Hair follicular keratinocyte (primary cell): Measurements from ENCODE around the gene PNMA6E. TPM values are rescaled to one million over a fixed set of nuclear protein-coding genes. Genes with fewer than 3 reads are reported as not detected.

ENCODE experiments used
- total RNA-seq: library from RNA; depleted of rRNA; stranded (reverse); fragments of >200 nt; gene quantifications from 2 replicates; pipeline ENCODE4 v1.2.3, GENCODE V29; 2015

Gene PNMA6E
- not detected in 2 replicates for total RNA-seq

GRCh38 chrX:153401133-153401764 lies at the start of gene PNMA6E:
Gene PNMA6E (minus strand): TSS chrX:153401350. CDS start chrX:153398849, 2,501 bp downstream.

DNA sequence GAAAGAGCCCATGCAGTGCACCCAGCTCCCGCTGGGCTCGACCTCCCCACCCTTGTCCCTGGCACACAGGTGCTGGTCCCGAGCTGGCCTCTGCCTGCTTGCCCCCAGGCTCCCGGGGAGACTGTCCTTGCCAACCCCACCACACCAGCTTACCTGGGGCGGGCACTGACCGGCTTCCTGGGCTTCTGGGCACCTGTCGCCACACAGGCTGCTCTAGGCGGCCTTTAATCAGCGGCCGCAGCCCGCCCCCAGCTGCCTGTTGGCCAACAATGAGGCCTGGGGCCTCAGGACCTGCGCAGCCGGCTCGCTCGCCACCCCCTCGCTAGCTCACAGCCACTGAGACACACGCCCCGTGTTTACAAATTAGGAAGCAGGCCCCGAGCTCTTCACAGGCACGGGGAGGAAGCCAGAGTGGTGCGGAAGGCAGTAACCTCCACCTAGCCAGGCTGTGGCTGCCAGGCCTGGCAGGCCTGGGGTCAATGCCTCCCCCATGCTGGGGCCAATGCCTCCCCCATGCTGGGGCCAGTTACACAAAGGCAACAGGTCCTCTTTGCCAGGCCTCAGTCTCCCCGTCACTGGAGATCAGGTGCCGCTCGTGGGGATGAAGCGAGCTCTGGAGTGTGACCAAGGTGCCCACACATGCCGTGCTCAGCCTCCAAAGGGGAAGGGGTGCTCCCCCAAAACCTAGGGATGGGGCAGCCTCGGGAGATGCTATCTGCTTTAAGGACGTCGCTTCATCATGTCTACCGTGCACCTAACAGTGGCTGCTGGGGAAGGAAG lies 44.9 kb upstream of the PNMA6E start, which contains the start of gene TREX2:
Gene TREX2, minus strand, starts transcription at position 201 of the 780 bp plus-strand sequence. CDS start 626 bp downstream, outside the sequence.

DNA sequence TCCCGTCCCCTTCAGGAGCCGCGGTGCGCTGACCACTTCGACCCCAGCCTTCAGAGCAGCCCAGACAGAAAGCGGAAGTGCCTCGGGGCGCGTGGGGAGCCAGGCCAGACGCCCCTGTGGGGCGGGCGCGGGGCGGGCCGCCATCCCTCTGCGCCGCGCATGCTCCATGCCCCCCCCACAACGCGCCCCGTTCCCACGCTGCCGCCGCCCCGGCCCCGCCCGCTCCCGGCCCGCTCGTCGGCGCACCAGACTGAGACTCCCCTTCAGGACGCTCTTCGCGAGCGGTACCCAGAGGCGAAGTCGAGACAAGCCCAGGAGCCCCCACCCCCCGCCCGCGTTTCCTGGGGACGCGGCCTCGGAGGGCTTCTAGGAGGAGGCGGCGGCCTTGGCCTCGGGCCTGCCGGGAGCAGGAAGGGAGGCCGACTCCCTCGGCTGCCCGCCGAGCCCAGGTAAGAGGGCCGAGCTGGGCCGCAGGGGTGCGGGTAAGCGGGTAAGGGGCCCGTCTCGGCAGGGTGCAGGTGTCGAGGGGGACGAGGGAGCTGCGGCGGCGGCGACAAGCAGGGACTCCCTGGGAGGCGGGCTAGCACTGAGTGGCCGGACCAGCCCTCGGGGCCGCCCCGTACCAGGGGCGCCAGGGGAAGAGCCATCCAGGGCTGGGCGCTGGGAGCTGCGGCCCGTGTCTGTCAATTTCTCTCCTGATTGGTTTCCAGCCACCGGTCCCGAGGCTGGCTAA lies 10.3 kb upstream of the PNMA6E start, which contains the start of gene ZFP92:
Gene ZFP92, plus strand, starts transcription at position 218 of the 733 bp plus-strand sequence. CDS start 6,851 bp downstream, outside the sequence.

Other genes with a start within 250 kb of the PNMA6E start
- gene MAGEA1, start 222.1 kb downstream of the PNMA6E start, total RNA-seq: not detected in 2 replicates
- gene PNMA6F, start 79.6 kb downstream of the PNMA6E start, total RNA-seq: not detected in 2 replicates
- gene ZNF275, start 67.2 kb downstream of the PNMA6E start, total RNA-seq: 4.5 and 5.2 TPM in 2 replicates
- 1.0 and 1.1 TPM in 2 replicates for gene ZFP92, start 10.1 kb upstream of the PNMA6E start, total RNA-seq
- gene TREX2, start 44.7 kb upstream of the PNMA6E start, total RNA-seq: 2.0 and 4.1 TPM in 2 replicates
- gene HAUS7, start 69.2 kb upstream of the PNMA6E start, total RNA-seq: 22.7 and 52.9 TPM in 2 replicates
- 0.30 and 1.0 TPM in 2 replicates for gene BGN, start 93.6 kb upstream of the PNMA6E start, total RNA-seq
- not detected in 2 replicates for gene ATP2B3, start 116.3 kb upstream of the PNMA6E start, total RNA-seq
- 46.9 and 64.9 TPM in 2 replicates for gene CCNQ, start 197.8 kb upstream of the PNMA6E start, total RNA-seq
- 2.5 and 2.9 TPM in 2 replicates for gene DUSP9, start 245.9 kb upstream of the PNMA6E start, total RNA-seq